GM12801 (cell line): ENCODE measurements around the gene LRRC15.

Experiments used
- TF ChIP-seq, protein P1 (sequence below): IDR thresholded peaks from one replicate; pipeline ENCODE4 v1.5.1; 2011; ENCODE audit warnings: control low read depth; ENCODE audit not compliant: insufficient read length; ENCODE audit errors: extremely low read depth

LRRC15 gene

DNA sequence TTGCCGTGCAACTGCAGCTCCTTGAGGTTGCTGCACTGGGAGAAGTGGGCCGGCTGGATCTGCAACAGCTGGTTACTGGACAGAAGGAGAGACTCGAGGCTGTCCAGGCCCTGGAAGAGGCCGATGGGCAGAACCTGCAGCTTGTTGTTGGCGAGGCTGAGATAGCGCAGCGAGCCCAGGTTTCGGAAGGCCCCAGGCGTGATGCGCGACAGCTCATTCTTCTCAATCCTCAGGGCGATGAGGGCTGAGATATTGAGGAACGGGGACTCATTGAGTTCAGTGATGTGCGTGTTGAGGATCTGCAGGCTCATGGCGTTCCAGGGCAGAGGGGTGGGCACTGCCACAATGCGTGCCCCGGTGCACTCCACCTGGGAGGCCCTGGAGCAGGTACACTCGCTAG lies 9.0 kb downstream of the LRRC15 start:
- TF ChIP-seq, protein P1, sequence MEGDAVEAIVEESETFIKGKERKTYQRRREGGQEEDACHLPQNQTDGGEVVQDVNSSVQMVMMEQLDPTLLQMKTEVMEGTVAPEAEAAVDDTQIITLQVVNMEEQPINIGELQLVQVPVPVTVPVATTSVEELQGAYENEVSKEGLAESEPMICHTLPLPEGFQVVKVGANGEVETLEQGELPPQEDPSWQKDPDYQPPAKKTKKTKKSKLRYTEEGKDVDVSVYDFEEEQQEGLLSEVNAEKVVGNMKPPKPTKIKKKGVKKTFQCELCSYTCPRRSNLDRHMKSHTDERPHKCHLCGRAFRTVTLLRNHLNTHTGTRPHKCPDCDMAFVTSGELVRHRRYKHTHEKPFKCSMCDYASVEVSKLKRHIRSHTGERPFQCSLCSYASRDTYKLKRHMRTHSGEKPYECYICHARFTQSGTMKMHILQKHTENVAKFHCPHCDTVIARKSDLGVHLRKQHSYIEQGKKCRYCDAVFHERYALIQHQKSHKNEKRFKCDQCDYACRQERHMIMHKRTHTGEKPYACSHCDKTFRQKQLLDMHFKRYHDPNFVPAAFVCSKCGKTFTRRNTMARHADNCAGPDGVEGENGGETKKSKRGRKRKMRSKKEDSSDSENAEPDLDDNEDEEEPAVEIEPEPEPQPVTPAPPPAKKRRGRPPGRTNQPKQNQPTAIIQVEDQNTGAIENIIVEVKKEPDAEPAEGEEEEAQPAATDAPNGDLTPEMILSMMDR = no peak

DNA sequence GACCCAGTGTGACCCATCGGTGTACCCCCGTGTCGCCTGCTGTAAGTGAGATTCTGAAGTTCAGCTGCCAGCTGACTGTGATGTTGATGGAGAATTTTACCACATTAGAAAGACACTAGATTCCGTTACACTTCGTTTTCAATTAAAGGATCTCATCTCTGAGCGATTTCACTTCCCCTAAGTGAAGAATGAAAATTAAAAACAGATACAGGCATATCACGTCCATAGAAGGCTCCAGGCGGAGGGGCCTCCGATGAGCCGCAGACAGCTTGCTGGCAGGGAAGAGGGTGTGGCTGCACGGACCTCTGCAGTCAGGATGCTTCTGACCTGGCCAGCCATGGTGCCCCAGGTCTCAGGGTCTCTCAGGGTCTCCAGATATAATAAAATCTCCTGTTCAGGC lies 11.9 kb downstream of the LRRC15 start:
- TF ChIP-seq, protein P1 = no peak

DNA sequence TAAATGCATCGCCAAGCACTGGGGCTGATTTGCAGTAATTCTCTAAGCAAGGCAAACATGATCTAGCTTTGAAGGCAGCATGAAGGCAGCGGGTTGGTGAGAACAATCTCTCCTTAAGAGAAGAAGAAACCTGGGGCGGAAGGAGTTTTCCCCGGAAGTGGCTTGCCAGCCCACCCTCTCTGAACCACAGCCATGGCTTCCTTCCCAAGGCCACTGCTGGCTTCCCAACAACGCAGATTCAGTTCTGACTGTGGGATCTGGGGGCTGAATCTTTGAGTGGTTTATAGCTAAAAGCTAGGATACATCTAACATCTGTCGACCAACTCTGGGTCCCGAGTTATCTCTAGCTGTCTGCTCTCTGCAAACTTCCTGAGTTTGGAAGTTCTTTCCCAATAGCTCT lies 14.2 kb downstream of the LRRC15 start:
- TF ChIP-seq, protein P1 = no peak

DNA sequence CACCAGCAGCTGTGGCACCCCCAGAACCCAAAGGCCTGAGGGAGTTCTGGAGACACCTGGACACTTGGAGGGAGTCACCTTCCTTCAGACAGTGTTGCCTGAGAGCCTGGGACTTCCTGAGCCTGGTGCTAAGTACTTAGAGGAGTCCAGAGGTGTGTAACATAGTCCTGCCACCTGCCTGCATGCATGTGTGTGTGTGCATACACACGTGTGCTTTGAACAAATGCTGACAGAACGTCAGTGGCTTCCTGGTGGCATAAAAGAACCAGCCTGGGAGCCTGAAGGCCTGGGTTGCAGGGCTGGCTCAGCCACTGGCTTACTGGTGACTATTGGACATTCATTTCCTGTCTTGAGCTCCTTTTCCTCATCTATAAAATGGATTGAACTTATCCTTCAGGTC lies 15.2 kb downstream of the LRRC15 start:
- TF ChIP-seq, protein P1 = no peak

DNA sequence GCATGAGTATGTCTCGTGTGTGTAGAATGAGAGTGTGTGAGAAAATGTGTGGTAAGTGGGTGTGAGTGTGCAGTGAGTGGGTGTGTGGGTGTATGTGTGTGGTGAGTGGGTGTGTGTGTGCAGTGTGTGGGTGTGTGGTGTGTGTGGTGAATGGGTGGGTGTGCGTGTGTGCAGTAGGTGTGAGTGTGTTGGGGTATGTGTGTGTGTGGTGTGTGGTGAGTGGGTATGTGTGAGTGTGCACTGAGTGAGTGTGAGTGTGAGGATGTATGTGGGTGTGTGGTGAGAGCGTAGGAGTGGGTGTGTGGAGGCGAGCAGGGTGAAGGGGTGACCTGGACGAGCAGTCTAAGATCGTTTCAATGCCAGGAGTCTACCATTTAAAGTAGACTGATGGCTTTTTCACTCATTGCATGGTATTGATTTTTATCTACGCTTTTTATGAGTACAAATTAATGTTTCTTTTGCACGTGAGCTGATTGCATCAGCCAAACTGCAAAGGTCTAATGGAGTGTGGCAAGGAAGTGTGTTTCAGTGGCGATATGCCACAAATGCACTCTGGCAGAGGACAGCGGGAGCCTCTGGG lies 16.8 kb downstream of the LRRC15 start:
- TF ChIP-seq, protein P1 = no peak

DNA sequence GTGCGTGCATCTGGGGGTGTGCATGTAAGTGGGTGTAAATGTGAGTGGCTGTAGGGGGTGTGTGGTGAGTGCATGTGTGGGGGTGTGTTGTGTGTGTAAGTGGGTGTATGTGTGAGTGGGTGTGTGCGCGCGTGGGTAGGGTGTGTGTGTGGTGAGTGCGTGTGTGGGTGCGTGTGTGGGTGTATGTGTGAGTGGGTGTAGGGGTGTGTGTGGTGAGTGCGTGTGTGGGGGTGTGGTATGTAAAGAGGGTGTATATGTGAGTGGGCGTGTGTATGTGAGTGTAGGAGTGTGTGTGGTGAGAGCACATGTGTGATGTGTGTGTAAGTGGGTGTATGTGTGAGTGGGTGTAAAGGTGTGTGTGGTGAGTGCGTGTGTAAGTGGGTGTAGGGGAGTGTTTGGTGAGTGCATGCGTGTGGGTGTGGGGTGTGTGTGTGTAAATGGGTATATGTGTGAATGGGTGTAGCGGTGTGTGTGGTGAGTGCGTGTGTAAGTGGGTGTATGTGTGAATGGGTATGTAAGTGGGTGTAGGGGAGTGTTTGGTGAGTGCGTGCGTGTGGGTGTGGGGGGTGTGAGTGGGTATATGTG lies 17.5 kb downstream of the LRRC15 start:
- TF ChIP-seq, protein P1 = no peak

DNA sequence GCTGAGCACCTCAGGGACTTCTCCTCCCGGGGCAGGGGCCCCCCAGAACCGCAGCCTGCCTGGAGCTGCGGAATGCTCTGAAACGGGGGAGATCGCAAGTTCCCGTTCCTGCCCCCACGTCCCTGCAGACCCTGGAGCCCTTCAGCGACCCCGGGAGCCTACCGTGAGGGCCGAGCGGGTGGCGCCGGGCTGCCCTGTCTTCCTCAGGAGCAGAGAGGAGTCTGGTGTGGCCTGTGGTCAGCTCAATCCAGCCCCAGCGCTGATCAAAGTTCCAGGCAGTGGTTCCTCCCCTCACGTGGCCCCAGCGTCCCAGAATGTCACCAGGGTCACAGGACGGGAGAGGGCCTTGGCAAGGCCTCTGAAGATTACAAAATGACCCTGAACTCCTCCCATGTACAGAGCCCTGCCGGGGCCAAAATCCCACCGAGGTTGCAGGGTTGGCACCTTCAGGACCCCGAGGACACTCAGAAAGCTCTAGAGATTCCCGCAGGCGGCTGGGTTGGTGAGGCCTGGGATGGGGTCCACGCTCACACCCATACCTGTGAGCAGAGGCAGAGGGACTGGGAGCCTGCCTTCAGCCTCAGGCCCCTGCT lies 18.4 kb downstream of the LRRC15 start, which contains the start of gene CPN2:
TSS of gene CPN2 (minus strand) at position 249 of the 593 bp plus-strand sequence. CDS start 8,626 bp downstream, outside the sequence.
- TF ChIP-seq, protein P1 = no peak
